Sigmoid colon (tissue), 7 donors: ENCODE measurements around the gene NDRG2. TPM values are rescaled to one million over a fixed set of nuclear protein-coding genes. Genes with fewer than 3 reads are reported as not detected.

Source experiments
- DNase-seq: peaks from one replicate; pipeline ENCODE4 v3.0.0-alpha.2; 2019
- H3K27ac ChIP-seq, 4 donors: fragments of 200-600 bp; sonication (generic); one replicate each; pipeline ENCODE4 v1.5.1; 2016 to 2019; ENCODE audit warnings: mild to moderate bottlenecking in 1 of 4
- H3K27me3 ChIP-seq, 3 donors: fragments of 200-600 bp; sonication (generic); one replicate each; pipeline ENCODE4 v1.5.1; 2019; ENCODE audit warnings: mild to moderate bottlenecking in 1 of 3
- H3K36me3 ChIP-seq, 4 donors: fragments of 200-600 bp; sonication (generic); one replicate each; pipeline ENCODE4 v1.5.1; 2016 to 2019
- H3K4me1 ChIP-seq, 4 donors: fragments of 200-600 bp; sonication (generic); one replicate each; pipeline ENCODE4 v1.5.1; 2017 to 2019
- H3K4me3 ChIP-seq, 4 donors: fragments of 200-600 bp; sonication (generic); one replicate each; pipeline ENCODE4 v1.5.1; 2017 to 2019; ENCODE audit warnings: mild to moderate bottlenecking in 2 of 4, moderate library complexity in 1 of 4
- H3K9me3 ChIP-seq, 4 donors: fragments of 200-600 bp in 3 of 4; sonication (generic) in 3 of 4; one replicate each; pipeline versions ENCODE4 v1.5.1 to v1.6.1; 2013 to 2019
- CTCF ChIP-seq, 4 experiments: fragments of 450-650 bp in 3 of 4; fragments of 200-600 bp in 1 of 4; IDR thresholded peaks; one replicate each; pipeline ENCODE4 v1.5.1; 2016 to 2019; ENCODE audit warnings: antibody characterized with exemption in 4 of 4, mild to moderate bottlenecking in 3 of 4, moderate library complexity in 2 of 4
- EP300 ChIP-seq, 4 donors: sonication (generic); formaldehyde crosslinking; IDR thresholded peaks; one replicate each; pipeline ENCODE4 v1.6.1; 2017; ENCODE audit warnings: antibody characterized with exemption in 4 of 4
- POLR2A ChIP-seq, 2 donors: fragments of 450-650 bp; IDR thresholded peaks; one replicate each; pipeline ENCODE4 v1.6.1; 2016; ENCODE audit warnings: antibody characterized with exemption in 2 of 2, mild to moderate bottlenecking in 2 of 2, moderate library complexity in 2 of 2
- POLR2AphosphoS5 ChIP-seq, 4 donors: sonication (generic); formaldehyde crosslinking; IDR thresholded peaks; one replicate each; pipeline ENCODE4 v1.6.1; 2017; ENCODE audit warnings: antibody characterized with exemption in 4 of 4
- WGBS, 2 donors: extraction: QIAGEN DNeasy Blood & Tissue Kit; methylation state at CpG; one replicate each; pipeline ENCODE4 v1.1.7; 2013; 5-methylcytosine and 5-hydroxymethylcytosine counted together
- intact Hi-C: fragments of 100-400 bp; cut with DNase I; formaldehyde crosslinking; loops from one replicate; pipeline ENCODE4 v1.15.1; 2023
- polyA plus RNA-seq, 3 donors: library from polyadenylated mRNA; stranded (reverse); fragments of 200-250 nt; gene quantifications; one replicate each; pipeline ENCODE4 v1.2.3, GENCODE V29; 2013
- total RNA-seq, 4 donors: library from RNA; depleted of rRNA; stranded (reverse); fragments of >200 nt; gene quantifications; one replicate each; pipeline ENCODE4 v1.1.0, GENCODE V29; 2016
- donor health status: healthy with polysubstance abuse.
- donor health status: Bipolar disorder and iron deficiency.
- donor health status: healthy.

The NDRG2 gene
- total and polyA plus RNA-seq, 7 donors = 114 to 276 (median 199) TPM

DNA sequence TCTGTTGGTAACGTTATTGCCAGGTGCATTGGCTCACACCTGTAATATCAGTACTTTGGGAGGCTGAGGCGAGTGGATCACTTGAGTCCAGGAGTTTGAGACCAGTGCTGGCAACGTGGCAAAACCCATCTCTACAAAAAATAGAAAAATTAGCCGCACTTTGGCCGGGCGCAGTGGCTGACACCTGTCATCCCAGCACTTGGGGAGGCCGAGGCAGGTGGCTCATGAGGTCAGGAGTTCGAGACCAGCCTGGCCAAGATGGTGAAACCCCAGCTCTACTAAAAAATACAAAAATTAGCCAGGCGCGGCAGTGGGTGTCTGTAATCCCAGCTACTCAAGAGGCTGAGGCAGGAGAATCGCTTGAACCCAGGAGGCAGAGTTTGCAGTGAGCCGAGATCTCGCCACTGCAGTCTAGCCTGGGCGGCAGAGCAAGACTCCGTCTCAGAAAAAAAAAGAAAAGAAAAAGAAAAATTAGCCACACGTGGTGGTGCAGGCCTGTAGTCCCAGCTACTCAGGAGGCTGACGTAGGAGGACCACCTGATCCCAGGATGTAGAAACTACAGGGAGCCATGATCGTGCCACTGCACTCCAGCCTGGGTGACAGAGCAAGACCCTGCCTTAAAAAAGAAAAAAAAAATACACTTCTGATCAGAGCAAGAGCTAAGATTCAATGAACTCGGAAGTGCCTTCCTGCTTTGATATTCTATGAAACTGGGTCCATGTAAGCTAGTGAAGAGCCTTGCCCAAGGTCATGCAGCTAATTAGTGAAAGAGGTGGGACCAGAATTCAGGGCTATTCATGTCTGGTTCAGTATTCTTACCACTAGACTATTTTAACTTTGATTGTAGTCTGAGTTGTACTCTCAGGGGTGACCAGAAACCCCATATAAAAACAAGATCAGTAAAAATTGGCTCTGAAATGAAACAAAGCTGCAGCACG is 28.6 kb upstream of the NDRG2 start:
- Histone ChIP-seq H3K27me3 (no peaks in the 10 kb centered on the region), H3K27ac (no peak overlapping the region), H3K36me3 (no peaks in the 10 kb centered on the region), H3K4me3 (no peak overlapping the region), H3K4me1 (no peaks in the 10 kb centered on the region), H3K9me3 (no peaks in the 10 kb centered on the region)
- no peak for DNase-seq
- TF ChIP-seq POLR2A (IDR thresholded peaks at IDR 0.05) = no peak
- no peak for TF ChIP-seq EP300 (IDR thresholded peaks at IDR 0.05)
- no peak for TF ChIP-seq POLR2AphosphoS5 (IDR thresholded peaks at IDR 0.05)
- WGBS, 2 donors = 81 to 91% methylated on average over 20 of the region's 20 CpGs
- intact Hi-C loops = loop anchor here (10.0 kb wide), 1 partner anchor 61 kb away; no protein-coding TSS in a partner anchor

DNA sequence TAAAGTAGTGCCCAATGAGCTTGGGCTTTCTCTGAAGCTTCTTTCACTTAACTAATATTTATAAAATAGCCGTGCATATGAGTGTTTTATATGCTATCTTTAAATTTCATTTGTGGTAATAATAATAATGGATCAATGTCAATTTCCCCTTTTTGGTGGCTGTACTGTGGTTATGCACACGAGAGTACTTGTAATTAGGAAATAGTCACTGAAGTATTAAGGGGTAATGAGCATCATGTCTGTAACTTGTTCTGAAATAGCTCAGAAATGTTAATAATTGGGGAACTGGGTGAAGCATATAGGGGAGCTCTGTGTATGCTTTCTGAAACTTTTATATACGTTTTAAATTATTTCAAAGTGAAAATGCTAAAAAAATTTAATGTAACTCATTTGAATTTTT is 25.7 kb upstream of the NDRG2 start:
- WGBS, 2 donors = 68 to 85% methylated on average over 3 of the region's 3 CpGs
- no peak for DNase-seq
- H3K4me1 ChIP-seq = no peaks in the 10 kb centered on the region
- TF ChIP-seq CTCF (IDR thresholded peaks at IDR 0.05) = no peak
- TF ChIP-seq POLR2A (IDR thresholded peaks at IDR 0.05) = no peak
- no peak for TF ChIP-seq POLR2AphosphoS5 (IDR thresholded peaks at IDR 0.05)
- no peak for TF ChIP-seq EP300 (IDR thresholded peaks at IDR 0.05)
- H3K9me3 ChIP-seq = no peaks in the 10 kb centered on the region
- intact Hi-C loops = loop anchor here (10.0 kb wide), 1 partner anchor 64 kb away; no protein-coding TSS in a partner anchor
- no peaks in the 10 kb centered on the region for H3K27me3 ChIP-seq
- no peak overlapping the region for H3K4me3 ChIP-seq
- H3K36me3 ChIP-seq = no peaks in the 10 kb centered on the region
- no peak overlapping the region for H3K27ac ChIP-seq

DNA sequence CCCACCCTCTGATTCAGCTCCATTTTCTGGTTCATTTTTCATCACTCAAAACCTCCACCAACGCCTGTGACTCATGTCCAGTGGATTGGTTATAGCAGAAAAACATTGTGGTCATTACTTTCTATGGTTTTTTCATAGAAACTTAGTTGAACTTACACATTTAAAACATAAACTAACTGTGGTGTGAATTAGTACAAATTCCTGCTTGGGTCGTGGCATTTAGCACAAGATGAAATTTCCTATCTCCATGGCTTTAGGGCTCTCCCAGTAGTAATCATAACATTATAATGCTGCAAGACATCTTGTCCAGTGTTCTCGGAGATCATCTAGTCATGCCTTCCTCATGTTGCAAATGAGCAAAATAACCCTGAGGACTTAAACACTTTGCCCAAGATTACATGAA is 24.4 kb upstream of the NDRG2 start:
- Histone ChIP-seq H3K4me1 (peaks cover 0 to under 1% (median 0%) of the 10 kb centered on the region in 4 donors), H3K27ac (no peak overlapping the region), H3K9me3 (no peaks in the 10 kb centered on the region), H3K36me3 (no peaks in the 10 kb centered on the region), H3K4me3 (no peak overlapping the region), H3K27me3 (no peaks in the 10 kb centered on the region)
- no peak for TF ChIP-seq EP300 (IDR thresholded peaks at IDR 0.05)
- TF ChIP-seq POLR2AphosphoS5 (IDR thresholded peaks at IDR 0.05) = no peak
- no peak for TF ChIP-seq CTCF (IDR thresholded peaks at IDR 0.05)
- TF ChIP-seq POLR2A (IDR thresholded peaks at IDR 0.05) = no peak
- DNase-seq = no peak
- intact Hi-C loops = no loop called here
- WGBS, 2 donors = 87 to 88% methylated on average over 3 of the region's 3 CpGs

GRCh38 chr14:21048638-21049037 is 23.8 kb upstream of the NDRG2 start:
- Histone ChIP-seq H3K27ac (no peak overlapping the region), H3K27me3 (no peaks in the 10 kb centered on the region), H3K9me3 (no peaks in the 10 kb centered on the region), H3K36me3 (no peaks in the 10 kb centered on the region), H3K4me1 (peaks cover 0 to 7% (median 2%) of the 10 kb centered on the region in 4 donors), H3K4me3 (no peak overlapping the region)
- DNase-seq = no peak
- WGBS, 2 donors = 72 to 90% methylated on average over 2 of the region's 2 CpGs
- intact Hi-C loops = no loop called here
- TF ChIP-seq CTCF (IDR thresholded peaks at IDR 0.05) (no peak), POLR2AphosphoS5 (IDR thresholded peaks at IDR 0.05) (no peak), EP300 (IDR thresholded peaks at IDR 0.05) (no peak), POLR2A (IDR thresholded peaks at IDR 0.05) (no peak)

DNA sequence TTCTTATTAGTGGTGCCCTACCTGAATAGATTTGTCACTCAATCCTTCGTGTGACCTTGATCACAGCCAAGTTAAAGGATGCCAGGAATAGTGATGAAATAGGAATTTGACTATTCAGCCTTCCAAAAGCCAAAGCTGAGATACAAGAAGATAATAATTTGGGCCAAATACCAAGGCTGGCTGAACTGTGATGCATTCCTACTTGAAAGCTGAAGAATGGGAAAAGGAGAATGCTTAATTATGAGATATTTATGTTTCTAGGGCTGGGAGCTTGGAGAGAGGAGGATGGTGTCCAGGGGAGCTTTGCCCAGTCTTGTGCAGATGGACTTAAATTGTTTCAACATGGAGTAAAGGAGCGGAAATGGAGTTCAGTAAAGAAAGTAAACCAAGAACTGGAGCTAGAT is 22.5 kb upstream of the NDRG2 start:
- DNase-seq = no peak
- no peaks in the 10 kb centered on the region for H3K9me3 ChIP-seq
- H3K36me3 ChIP-seq = no peaks in the 10 kb centered on the region
- WGBS, 2 donors = 56 to 92% methylated on average over 2 of the region's 2 CpGs
- TF ChIP-seq EP300 (IDR thresholded peaks at IDR 0.05) = no peak
- TF ChIP-seq CTCF (IDR thresholded peaks at IDR 0.05) = no peak
- TF ChIP-seq POLR2A (IDR thresholded peaks at IDR 0.05) = no peak
- TF ChIP-seq POLR2AphosphoS5 (IDR thresholded peaks at IDR 0.05) = no peak
- intact Hi-C loops = no loop called here
- H3K27me3 ChIP-seq = no peaks in the 10 kb centered on the region
- no peak overlapping the region for H3K27ac ChIP-seq
- H3K4me3 ChIP-seq = no peak overlapping the region
- peaks cover 0 to 14% (median 6%) of the 10 kb centered on the region in 4 donors for H3K4me1 ChIP-seq
